HG03060 (cell line): ENCODE data around the gene CRISPLD2.

Source experiments
- ATAC-seq: cut with Tn5 transposase; IDR thresholded peaks from one replicate; pipeline ENCODE4 v1.9.1; 2021; ENCODE audit warnings: low read depth, moderate number of reproducible peaks; ENCODE audit not compliant: unreplicated experiment

The CRISPLD2 gene

GRCh38 chr16:84879569-84880487 is 60.0 kb downstream of the CRISPLD2 start:
- ATAC-seq = no peak

DNA sequence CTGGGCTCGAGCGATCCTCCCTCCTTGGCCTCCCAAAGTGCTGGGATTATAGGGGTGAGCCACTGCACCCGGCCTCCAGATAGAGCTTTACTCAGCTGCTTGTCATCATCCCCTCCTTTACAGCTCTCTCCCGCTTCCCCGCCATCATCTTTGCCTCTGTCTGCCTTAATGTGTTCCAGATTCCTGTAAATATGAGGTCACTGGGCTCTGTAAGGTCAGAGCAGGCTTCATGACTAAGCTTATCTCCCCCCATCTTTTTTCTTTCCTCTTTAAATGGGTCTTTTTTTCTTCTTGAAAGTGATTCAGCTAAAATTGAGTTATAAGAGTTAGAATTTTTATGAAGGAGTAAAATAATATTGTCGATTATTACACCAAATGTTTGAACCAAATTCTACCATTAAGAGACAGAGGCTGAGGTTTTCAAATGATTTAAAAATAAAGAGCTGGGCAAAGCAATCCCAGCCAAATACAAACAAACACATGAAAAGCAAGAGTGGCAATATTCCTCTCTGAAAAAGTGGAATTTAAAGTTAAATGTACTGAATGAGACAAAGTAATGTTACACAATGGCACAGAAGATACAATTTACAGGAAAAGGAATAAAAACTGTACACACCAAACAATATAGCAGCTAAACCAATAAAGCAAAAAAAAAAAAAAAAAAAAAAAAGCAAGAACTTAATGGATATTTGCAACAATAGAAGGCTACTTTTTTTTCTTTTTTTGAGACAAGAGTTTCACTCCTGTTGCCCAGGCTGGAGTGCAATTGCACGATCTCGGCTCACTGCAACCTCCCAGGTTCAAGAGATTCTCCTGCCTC is 62.1 kb downstream of the CRISPLD2 start:
- no peak for ATAC-seq

GRCh38 chr16:84883301-84883700 is 63.5 kb downstream of the CRISPLD2 start:
- ATAC-seq = no peak

GRCh38 chr16:84884246-84884595 is 64.4 kb downstream of the CRISPLD2 start:
- no peak for ATAC-seq

- no peak for ATAC-seq
These were observed 65.0 kb downstream of the CRISPLD2 start for GRCh38 chr16:84884596-84885341.

DNA sequence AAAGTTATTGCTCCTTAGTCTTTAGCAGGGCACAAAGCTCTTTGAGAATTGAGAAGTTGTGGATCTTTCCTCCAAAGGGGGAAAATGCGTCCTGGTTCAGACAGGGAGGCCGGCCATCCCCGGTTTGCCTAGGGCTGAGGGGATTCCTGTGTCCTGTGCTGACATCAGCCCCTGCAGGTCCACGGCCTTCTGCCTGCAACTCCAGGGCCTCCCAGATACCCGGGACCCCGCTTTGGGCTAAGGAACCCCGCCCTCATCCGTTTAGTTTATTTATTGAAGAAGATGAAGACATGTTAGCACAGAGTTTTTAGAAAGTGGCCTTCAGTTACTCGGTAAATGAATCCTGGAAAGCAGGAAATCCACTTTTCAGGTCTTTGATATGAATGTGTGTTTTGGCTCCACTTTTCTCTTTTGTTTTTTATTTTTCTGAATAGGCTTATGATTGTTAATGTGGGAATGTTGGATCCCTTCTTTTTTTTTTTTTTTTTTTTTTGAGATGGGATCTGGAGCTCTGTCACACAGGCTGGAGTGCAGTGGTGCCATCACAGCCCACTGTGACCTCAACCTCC is 65.6 kb downstream of the CRISPLD2 start:
- no peak for ATAC-seq

- no peak for ATAC-seq
These were observed 66.8 kb downstream of the CRISPLD2 start for GRCh38 chr16:84886497-84887090.

DNA sequence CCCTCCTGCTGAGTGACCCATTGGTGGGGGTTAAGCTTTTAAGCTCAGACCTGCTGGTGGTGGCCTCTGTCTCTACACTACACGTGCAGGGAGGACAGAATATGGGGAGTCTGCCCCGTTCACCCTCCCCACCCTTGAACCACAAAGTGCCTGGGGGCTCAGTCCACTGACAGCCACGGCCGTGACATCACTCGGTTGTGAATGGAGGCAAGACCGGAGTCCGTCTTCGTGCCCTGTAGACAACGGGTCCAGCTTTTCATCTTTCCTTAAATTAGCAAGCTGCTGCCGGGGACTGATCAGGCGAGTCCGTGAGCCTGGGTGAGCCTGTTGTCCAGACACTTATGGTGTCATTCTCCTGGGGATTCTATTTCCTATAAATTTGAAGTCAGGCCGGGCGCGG is 67.4 kb downstream of the CRISPLD2 start:
- ATAC-seq = no peak

DNA sequence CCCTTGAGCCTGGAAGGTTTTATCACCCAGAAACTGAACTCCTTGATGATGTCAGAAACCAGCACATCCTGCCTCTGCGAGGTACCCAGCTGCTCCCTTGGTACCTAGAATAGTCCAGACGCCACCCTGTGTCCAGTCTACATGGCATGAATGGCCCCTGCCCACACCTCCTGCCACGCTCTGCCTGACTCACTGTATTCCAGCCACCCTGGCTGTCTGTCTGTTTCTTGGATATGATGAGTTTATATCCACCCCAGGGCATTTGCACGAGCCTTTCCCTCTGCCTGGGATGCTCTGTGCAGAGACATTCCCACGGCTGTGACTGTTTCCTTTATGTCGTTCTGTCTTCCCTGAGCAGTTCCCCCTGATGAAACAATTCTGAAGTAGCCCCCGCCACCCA is 68.7 kb downstream of the CRISPLD2 start:
- ATAC-seq = no peak

DNA sequence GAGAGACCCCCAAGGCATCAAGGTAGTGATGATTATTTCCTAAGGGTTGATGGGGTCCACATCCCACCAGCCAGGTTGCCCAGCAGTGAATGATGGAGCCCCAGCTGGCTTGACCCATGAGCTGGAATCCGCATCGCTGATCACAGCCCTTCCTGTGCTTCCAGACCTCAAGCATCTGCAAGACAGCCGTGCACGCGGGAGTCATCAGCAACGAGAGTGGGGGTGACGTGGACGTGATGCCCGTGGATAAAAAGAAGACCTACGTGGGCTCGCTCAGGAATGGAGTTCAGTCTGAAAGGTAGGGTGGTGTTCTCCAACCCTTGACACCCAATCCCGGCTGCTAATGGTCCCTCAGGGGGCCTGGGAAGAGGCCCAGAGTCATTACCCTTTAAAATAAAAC is 69.3 kb downstream of the CRISPLD2 start:
- ATAC-seq = no peak

- ATAC-seq = no peak
These were observed 70.6 kb downstream of the CRISPLD2 start for GRCh38 chr16:84890427-84890826.

- no peak for ATAC-seq
These were observed 71.5 kb downstream of the CRISPLD2 start for GRCh38 chr16:84891149-84891795.

- no peak for ATAC-seq
These were observed 72.3 kb downstream of the CRISPLD2 start for GRCh38 chr16:84892097-84892496.

- ATAC-seq = no peak
These were observed 73.7 kb downstream of the CRISPLD2 start for GRCh38 chr16:84893467-84893848.

DNA sequence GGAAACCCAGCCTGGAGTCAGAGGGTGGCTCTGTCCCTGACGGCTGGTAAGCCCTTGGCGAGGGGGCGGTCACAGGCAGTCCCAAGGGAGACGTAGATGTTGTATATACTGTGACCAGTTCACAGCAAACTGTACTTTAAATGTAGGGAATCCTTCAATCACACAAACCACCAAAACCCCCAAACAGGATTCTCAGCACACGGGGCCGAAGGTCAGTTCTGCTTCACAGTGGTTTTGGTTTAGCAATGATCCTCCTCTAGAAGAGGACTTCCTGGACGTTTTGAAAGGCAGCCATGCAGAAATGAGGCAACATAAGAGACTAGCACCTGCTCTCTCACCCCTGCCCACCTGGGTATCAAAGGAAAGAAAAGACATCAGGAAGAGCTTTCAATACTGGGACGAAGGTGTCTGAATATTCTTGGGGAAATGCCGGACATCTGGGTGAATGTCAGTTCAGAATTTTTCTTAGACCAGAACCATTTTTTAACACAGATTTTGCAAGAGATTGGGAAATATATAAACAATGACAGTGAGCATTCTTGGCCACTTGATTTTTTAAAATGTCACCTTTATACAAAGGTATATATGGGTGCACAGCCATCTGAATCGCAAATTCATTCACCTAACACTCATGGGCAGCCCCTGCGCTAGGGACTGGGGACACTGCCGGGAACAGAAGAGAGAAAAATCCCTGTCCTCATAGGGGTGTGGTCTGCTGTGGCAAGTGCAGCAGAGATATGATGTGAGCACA is 74.2 kb downstream of the CRISPLD2 start:
- ATAC-seq = no peak

GRCh38 chr16:84895016-84895415 is 75.2 kb downstream of the CRISPLD2 start:
- ATAC-seq = no peak

DNA sequence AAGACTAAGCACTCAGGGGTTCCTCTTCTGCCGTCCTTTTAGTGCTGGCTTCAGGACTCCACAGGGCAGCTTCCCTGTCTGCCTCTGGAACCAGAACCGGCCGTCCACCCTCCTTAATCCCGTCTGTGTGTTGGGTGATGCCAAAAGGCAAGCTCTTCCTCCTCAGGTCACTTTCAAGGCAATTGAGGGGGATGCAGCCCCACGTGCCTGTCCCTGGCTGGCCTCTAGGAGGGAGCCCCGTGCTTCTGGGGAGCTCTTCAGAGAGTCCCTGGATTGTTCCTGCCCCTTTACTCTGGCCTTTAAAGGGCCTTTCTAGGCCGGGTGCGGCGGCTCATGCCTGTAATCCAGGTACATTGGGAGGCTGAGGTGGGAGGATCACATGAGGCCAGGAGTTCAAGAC is 77.1 kb downstream of the CRISPLD2 start:
- ATAC-seq = no peak

DNA sequence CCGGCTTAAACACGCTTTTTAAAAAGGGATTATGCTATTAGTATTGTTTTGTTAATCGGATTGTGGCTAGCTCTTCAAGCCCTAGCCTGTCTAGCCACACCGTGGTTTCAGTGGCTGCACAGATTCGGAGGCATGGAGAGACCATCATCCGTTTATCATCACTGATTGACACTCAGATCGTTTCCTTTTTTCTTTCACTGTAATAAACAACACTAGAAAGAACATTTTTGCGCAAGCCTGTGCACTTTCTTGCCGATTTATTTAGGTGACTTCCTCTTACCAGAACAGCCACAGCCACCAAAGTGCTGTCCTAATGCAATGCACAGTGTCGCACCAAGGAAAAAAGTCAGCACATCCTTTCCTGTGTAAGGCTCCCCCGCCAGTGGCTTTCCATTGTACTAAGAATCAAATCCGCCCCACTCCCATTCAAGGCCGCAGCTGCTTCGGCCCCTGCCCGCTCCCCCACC is 78.2 kb downstream of the CRISPLD2 start:
- ATAC-seq = no peak

DNA sequence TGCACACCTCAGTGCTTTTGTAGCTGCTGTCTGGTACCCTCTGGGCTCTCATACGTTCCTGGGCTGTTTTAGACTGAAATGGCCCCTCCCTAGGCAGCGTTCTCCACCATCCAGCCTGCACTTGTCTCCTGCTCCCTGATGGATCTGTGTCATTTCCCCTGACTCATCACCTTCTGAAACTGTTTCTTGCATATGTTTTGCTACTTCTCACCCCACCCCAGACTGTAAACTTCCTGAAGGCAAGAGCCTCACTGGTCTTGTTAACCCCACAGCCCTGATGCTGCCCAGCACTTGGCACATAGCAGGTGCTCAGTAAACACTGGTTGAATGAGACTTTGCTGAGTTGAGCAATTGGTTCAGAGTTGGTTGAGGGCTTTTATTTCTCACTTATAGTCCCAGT is 78.7 kb downstream of the CRISPLD2 start:
- ATAC-seq = no peak
